GM21528 (cell line): ENCODE data around the gene DHRS11.

ENCODE experiments used
- ATAC-seq: cut with Tn5 transposase; IDR thresholded peaks from one replicate; pipeline ENCODE4 v1.9.1; 2021; ENCODE audit warnings: mild to moderate bottlenecking, moderate library complexity; ENCODE audit not compliant: unreplicated experiment, low FRiP score

Gene DHRS11

GRCh38 chr17:36591434-36592315, at the start of gene DHRS11:
Gene DHRS11, plus strand, starts transcription at chr17:36591879. Its CDS starts 131 bp downstream, at chr17:36592010.
- ATAC-seq: peak; percentile 75

- ATAC-seq: no peak
These were observed 48.9 kb upstream of the DHRS11 start for GRCh38 chr17:36542755-36543154.

GRCh38 chr17:36544044-36544306, 47.7 kb upstream of the DHRS11 start:
- peak; percentile 18 for ATAC-seq

GRCh38 chr17:36544307-36545076, 47.2 kb upstream of the DHRS11 start, which contains the start of gene GGNBP2:
Gene GGNBP2, plus strand, starts transcription at chr17:36544919. Its CDS starts 806 bp downstream, at chr17:36545725.
- peak; percentile 54 for ATAC-seq

- ATAC-seq: no peak
These were observed 46.6 kb upstream of the DHRS11 start for GRCh38 chr17:36545077-36545464.

GRCh38 chr17:36545465-36546417, 45.9 kb upstream of the DHRS11 start:
- ATAC-seq: peak; percentile 68

- ATAC-seq: no peak
These were observed 45.1 kb upstream of the DHRS11 start for GRCh38 chr17:36546418-36547093.

GRCh38 chr17:36547776-36548175, 43.9 kb upstream of the DHRS11 start:
- ATAC-seq: no peak

GRCh38 chr17:36550491-36551417, 40.9 kb upstream of the DHRS11 start:
- no peak for ATAC-seq

GRCh38 chr17:36553459-36553858, 38.2 kb upstream of the DHRS11 start:
- no peak for ATAC-seq

GRCh38 chr17:36566081-36566480, 25.6 kb upstream of the DHRS11 start:
- no peak for ATAC-seq

GRCh38 chr17:36575028-36575427, 16.7 kb upstream of the DHRS11 start:
- no peak for ATAC-seq

- ATAC-seq: no peak
These were observed 14.9 kb upstream of the DHRS11 start for GRCh38 chr17:36576793-36577192.

- no peak for ATAC-seq
These were observed 13.0 kb upstream of the DHRS11 start for GRCh38 chr17:36578671-36579070.

GRCh38 chr17:36583787-36584186, 7.9 kb upstream of the DHRS11 start:
- no peak for ATAC-seq

- ATAC-seq: no peak
These were observed 5.5 kb upstream of the DHRS11 start for GRCh38 chr17:36586138-36586537.

GRCh38 chr17:36590082-36590481, 1.6 kb upstream of the DHRS11 start:
- no peak for ATAC-seq

GRCh38 chr17:36592316-36592715, 637 bp downstream of the DHRS11 start:
- ATAC-seq: no peak

GRCh38 chr17:36592716-36593321, 1.1 kb downstream of the DHRS11 start:
- no peak for ATAC-seq
